Heart left ventricle (tissue), 16 donors: Measurements from ENCODE around the gene ULK4. TPM values are rescaled to one million over a fixed set of nuclear protein-coding genes. Genes with fewer than 3 reads are reported as not detected.

Experiments
- ATAC-seq, 4 donors: fragments of 200-7000 bp; cut with Tn5 transposase; one replicate each; pipeline ENCODE4 v1.9.1; 2020 to 2022; ENCODE audit warnings: moderate library complexity in 4 of 4, mild to moderate bottlenecking in 3 of 4, moderate number of reproducible peaks in 1 of 4
- DNase-seq, 5 donors: peaks; one replicate each; pipeline ENCODE4 v3.0.0-alpha.2; 2020
- H3K27ac ChIP-seq, 12 donors: fragments of 200-600 bp; sonication (generic) in 4 of 12; one replicate each; pipeline versions ENCODE4 v1.5.0 to v1.8.0; 2016 to 2022; ENCODE audit warnings: mild to moderate bottlenecking in 2 of 12
- H3K27me3 ChIP-seq, 9 donors: fragments of 200-600 bp; sonication (generic) in 2 of 9; one replicate each; pipeline versions ENCODE4 v1.5.1 to v1.8.0; 2016 to 2022; ENCODE audit warnings: mild to moderate bottlenecking in 3 of 9
- H3K36me3 ChIP-seq, 9 donors: fragments of 200-600 bp; sonication (generic) in 2 of 9; one replicate each; pipeline versions ENCODE4 v1.5.0 to v1.8.0; 2018 to 2022; ENCODE audit warnings: mild to moderate bottlenecking in 2 of 9
- H3K4me1 ChIP-seq, 12 donors: fragments of 200-600 bp; sonication (generic) in 4 of 12; one replicate each; pipeline versions ENCODE4 v1.5.0 to v1.8.0; 2016 to 2022; ENCODE audit warnings: mild to moderate bottlenecking in 3 of 12
- H3K4me3 ChIP-seq, 12 donors: fragments of 200-600 bp; sonication (generic) in 4 of 12; one replicate each; pipeline versions ENCODE4 v1.5.0 to v1.8.0; 2017 to 2022; ENCODE audit warnings: mild to moderate bottlenecking in 9 of 12, moderate library complexity in 4 of 12
- H3K9me3 ChIP-seq, 12 donors: fragments of 200-600 bp; sonication (generic) in 4 of 12; one replicate each; pipeline versions ENCODE4 v1.5.0 to v1.8.0; 2016 to 2022; ENCODE audit warnings: mild to moderate bottlenecking in 1 of 12
- POLR2A ChIP-seq, 2 donors: fragments of 450-650 bp; IDR thresholded peaks; one replicate each; pipeline ENCODE4 v1.6.1; 2017; ENCODE audit warnings: antibody characterized with exemption in 2 of 2, mild to moderate bottlenecking in 2 of 2, moderate library complexity in 2 of 2
- WGBS, 4 donors: extraction: QIAGEN DNeasy Blood & Tissue Kit in 2 of 4; methylation state at CpG; one replicate each; pipeline versions ENCODE4 v1.1.5 to v1.1.7; 2013 to 2018; 5-methylcytosine and 5-hydroxymethylcytosine counted together
- intact Hi-C, 10 donors: fragments of 100-400 bp; cut with DNase I; formaldehyde crosslinking; loops; one replicate each; pipeline versions ENCODE4 v1.11.1 to v1.14.2; 2022
- polyA plus RNA-seq, 2 donors: library from polyadenylated mRNA; stranded (reverse); fragments of 200-250 nt; gene quantifications; one replicate each; pipeline ENCODE4 v1.2.3, GENCODE V29; 2013
- total RNA-seq, 9 donors: library from RNA; depleted of rRNA in 2 of 9; stranded (reverse); fragments of >200 nt in 2 of 9; fragmentation: NEBNext Ultra II Directional in 3 of 9; extraction: Animal tissue kit (Norgen Biotek cat#: 25700) in 3 of 9; gene quantifications; one replicate each; pipeline versions ENCODE4 v1.1.0 to v1.2.4, GENCODE V29; 2016 to 2023
- TF ChIP-seq, protein P1 (sequence below), 12 donors: fragments of 200-600 bp; sonication (generic) in 4 of 12; IDR thresholded peaks; one replicate each; pipeline versions ENCODE4 v1.5.0 to v1.8.0; 2018 to 2022; ENCODE audit warnings: antibody characterized with exemption in 12 of 12, mild to moderate bottlenecking in 5 of 12
- donor health status: ischemic (EF 13 %, LVEDD 7.1; RV severe dilation, severe dysfunction).
- donor health status: healthy with polysubstance abuse.
- donor health status: DM: no; HTN: yes; CAD: no.
- donor health status: DM: no; HTN: no; CAD: no.
- donor health status: ischemic (EF 25% LVEDD 6.9; RV normal size, moderate dysfunction).
- donor health status: ischemic (EF 25% LVEDD 5.7; RV mildly dilated, moderate dysfunction).
- donor health status: healthy.
- donor health status: DM: yes; HTN: yes; CAD: no.
- donor health status: ischemic (EF 35%, LVEDD 5.7; RV mildly dilated, moderate dysfunction).
- donor health status: nonischemic (EF 11% LVEDD 7.7; RV severe dilation, severe dysfunction).
- donor health status: DM: yes; HTN: yes; CAD: no.
- donor health status: PGD.
- donor health status: ischemic (EF 29% LVEDD 5.4; RV normal size, mild dysfunction).
- donor health status: nonischemic (EF 23%, LVEDD 6.1; RV moderate dilation, normal function).

ULK4 gene
- total and polyA plus RNA-seq, 11 donors = 0.91 to 6.1 (median 2.1) TPM

DNA sequence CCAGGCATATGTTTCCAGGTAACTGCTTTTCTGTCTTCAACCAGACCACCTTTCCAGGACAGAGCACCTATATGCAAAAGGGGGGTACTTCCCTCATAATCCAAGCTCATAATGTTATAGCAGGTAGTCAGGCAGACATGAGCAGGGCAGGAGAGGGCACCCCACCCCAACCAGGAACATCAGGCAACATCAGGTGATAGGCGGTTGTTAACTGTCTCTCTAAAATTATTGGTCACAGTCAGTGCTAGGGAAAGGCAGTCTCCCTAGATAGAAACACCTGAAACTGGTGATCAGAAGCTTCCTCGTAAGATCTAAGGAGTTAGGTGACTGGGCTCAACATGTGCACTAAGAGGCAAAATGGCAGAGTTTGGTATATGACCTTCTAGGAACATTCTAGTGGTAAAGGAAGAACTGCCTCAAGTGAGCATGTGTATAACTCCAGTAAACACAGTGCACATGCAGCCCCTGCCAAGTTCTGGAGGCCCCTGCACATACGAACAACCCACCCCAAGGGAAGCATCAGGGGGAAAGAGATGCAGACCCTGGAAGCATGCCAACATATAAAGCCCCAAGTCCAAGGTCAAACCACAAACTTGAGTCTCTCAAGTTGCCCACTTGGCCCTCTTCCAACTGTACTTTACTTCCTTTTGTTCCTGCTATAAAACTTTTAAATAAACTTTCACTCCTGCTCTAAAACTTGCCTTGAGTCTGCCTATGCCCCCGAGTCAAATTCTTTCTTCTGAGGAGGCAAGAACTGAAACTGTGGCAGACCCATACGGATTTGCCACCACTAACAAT, 270.9 kb downstream of the ULK4 start:
- Histone ChIP-seq H3K9me3 (peaks cover 0 to 2% (median 0%) of the 10 kb centered on the region in 12 donors), H3K4me1 (no peaks in the 10 kb centered on the region), H3K27me3 (no peaks in the 10 kb centered on the region), H3K27ac (no peak overlapping the region), H3K4me3 (no peak overlapping the region), H3K36me3 (no peaks in the 10 kb centered on the region)
- no peak for DNase-seq
- intact Hi-C loops = no loop called here
- WGBS, 4 donors = 64 to 72% (median 67%) methylated on average over 5 of the region's 5 CpGs
- TF ChIP-seq, protein P1, sequence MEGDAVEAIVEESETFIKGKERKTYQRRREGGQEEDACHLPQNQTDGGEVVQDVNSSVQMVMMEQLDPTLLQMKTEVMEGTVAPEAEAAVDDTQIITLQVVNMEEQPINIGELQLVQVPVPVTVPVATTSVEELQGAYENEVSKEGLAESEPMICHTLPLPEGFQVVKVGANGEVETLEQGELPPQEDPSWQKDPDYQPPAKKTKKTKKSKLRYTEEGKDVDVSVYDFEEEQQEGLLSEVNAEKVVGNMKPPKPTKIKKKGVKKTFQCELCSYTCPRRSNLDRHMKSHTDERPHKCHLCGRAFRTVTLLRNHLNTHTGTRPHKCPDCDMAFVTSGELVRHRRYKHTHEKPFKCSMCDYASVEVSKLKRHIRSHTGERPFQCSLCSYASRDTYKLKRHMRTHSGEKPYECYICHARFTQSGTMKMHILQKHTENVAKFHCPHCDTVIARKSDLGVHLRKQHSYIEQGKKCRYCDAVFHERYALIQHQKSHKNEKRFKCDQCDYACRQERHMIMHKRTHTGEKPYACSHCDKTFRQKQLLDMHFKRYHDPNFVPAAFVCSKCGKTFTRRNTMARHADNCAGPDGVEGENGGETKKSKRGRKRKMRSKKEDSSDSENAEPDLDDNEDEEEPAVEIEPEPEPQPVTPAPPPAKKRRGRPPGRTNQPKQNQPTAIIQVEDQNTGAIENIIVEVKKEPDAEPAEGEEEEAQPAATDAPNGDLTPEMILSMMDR (IDR thresholded peaks at IDR 0.05) = no peak
- no peak for TF ChIP-seq POLR2A (IDR thresholded peaks at IDR 0.05)
- no peak for ATAC-seq

DNA sequence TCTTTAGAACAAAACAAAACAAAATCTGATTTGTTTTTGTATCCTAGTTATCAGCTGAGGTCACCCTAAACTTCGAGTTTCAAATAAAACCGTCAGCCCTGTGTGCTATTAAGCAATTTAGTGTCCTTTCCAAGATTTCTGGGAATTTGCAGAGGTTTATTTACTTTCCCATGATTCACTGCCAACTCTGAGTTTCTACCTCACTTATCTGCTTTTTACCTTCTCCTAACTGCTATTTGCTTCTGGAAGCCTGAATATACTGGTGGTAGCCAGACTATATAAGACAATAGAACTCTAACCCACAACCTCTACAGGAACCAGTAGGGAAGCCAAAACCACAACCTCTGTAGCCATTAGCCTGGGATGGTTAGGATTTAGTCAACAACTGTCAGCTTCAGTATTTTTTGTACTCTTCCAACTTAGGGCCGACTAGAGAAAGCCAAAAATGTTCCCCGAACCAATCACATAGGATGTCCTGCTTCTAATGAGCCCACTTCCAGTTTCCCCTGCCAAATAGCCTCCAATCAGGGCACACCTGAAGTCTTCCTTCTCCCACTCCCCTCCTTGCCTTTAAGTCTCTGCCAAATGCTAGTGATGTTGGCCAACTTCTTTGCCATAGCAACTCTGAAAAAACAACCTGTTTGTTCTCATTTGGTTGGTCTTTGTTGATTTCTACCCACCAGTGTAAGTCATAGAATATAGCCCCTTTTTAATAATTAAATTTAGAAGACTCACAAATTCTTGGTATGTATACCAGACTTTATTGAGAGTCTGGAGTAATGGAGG, 273.1 kb downstream of the ULK4 start:
- intact Hi-C loops = no loop called here
- H3K36me3 ChIP-seq = no peaks in the 10 kb centered on the region
- no peaks in the 10 kb centered on the region for H3K9me3 ChIP-seq
- H3K4me3 ChIP-seq = no peak overlapping the region
- TF ChIP-seq, protein P1 (IDR thresholded peaks at IDR 0.05) = no peak
- TF ChIP-seq POLR2A (IDR thresholded peaks at IDR 0.05) = no peak
- ATAC-seq = no peak
- no peak for DNase-seq
- H3K27ac ChIP-seq = peak overlapping the region in 1 of 12 donors; percentile 2
- H3K27me3 ChIP-seq = no peaks in the 10 kb centered on the region
- 60 to 75% (median 74%) methylated on average over 4 of the region's 4 CpGs for WGBS, 4 donors
- H3K4me1 ChIP-seq = no peaks in the 10 kb centered on the region

DNA sequence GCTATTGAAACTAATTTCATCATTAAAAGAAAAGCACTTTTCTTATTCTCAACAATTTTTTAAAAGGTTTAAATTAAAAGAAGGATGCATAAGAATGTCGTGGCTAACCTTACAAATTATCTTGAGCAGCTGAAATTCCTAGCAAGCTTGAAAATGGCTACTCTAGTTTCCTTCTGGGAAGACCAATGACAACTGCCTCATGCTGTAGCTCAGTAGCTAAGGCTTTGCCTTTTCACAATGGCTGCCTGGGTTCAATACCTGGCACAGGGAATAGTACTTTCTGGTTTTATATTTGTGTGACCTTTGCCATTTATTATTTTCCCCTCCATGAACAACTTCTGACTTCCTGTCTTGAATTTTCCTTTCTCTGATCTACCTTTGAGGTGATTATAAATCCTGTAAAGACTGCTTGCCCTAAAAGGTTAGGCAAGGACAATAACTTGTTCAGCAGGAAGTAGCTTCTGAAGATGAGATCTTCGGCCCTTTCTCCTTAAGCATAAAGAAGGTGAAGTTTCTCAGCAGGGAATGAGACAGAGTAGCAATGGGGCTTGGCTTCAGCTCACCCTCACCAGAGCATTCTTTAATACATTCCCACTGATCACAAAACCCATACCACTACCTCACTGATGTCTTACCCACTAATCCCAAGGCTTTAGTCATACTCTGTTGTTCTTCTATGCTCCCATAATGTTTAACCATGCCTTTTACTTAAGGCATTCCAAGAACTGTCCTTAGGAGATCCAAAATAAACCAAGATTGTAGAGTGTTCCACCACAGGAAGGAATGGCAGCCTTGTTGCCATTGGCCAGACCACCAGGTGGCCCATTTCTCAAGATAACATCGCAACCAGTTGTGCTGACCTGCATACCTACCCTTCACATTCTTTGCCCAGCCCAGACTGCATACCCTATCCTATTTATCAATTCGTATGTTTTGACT, 276.8 kb downstream of the ULK4 start:
- no peak for TF ChIP-seq POLR2A (IDR thresholded peaks at IDR 0.05)
- TF ChIP-seq, protein P1 (IDR thresholded peaks at IDR 0.05) = no peak
- WGBS, 4 donors = 95 to 97% (median 96%) methylated on average over 4 of the region's 4 CpGs
- no peak for ATAC-seq
- DNase-seq = no peak
- Histone ChIP-seq H3K4me1 (peaks cover 0 to 7% (median 0%) of the 10 kb centered on the region in 12 donors), H3K9me3 (no peaks in the 10 kb centered on the region), H3K4me3 (no peak overlapping the region), H3K27ac (no peak overlapping the region), H3K36me3 (peaks cover 0 to 3% (median 0%) of the 10 kb centered on the region in 9 donors), H3K27me3 (no peaks in the 10 kb centered on the region)
- intact Hi-C loops = no loop called here
